ENCODE data around the gene EPB41L2.
"Not testable (repeated sequence)": the region's sequence is repeated elsewhere in the genome, so short reads cannot be mapped to it uniquely, and the experiment has no call there.

EPB41L2 gene

GRCh38 chr6:130969791-130970491, 93.1 kb downstream of the EPB41L2 start:
- DNase-seq = no peak

- no peak for DNase-seq
These were observed 93.9 kb downstream of the EPB41L2 start for GRCh38 chr6:130969166-130969565.

GRCh38 chr6:130968476-130968875, 94.6 kb downstream of the EPB41L2 start:
- DNase-seq = no peak

- no peak for DNase-seq
These were observed 95.3 kb downstream of the EPB41L2 start for GRCh38 chr6:130967502-130968445.

- DNase-seq = no peak
These were observed 96.6 kb downstream of the EPB41L2 start for GRCh38 chr6:130966344-130966980.

GRCh38 chr6:130965656-130966055, 97.4 kb downstream of the EPB41L2 start:
- no peak for DNase-seq

GRCh38 chr6:130964808-130965604, 98.0 kb downstream of the EPB41L2 start:
- DNase-seq = no peak

GRCh38 chr6:130964289-130964688, 98.8 kb downstream of the EPB41L2 start:
- DNase-seq = no peak

- DNase-seq = no peak
These were observed 100.1 kb downstream of the EPB41L2 start for GRCh38 chr6:130962966-130963365.

- DNase-seq = no peak
These were observed 101.9 kb downstream of the EPB41L2 start for GRCh38 chr6:130961148-130961547.

- no peak for DNase-seq
These were observed 103.1 kb downstream of the EPB41L2 start for GRCh38 chr6:130959951-130960350.

- no peak for DNase-seq
These were observed 104.6 kb downstream of the EPB41L2 start for GRCh38 chr6:130958468-130958867.

- no peak for DNase-seq
These were observed 107.3 kb downstream of the EPB41L2 start for GRCh38 chr6:130955755-130956154.

- no peak for DNase-seq
These were observed 113.5 kb downstream of the EPB41L2 start for GRCh38 chr6:130949553-130949952.

GRCh38 chr6:130947464-130947863, 115.6 kb downstream of the EPB41L2 start:
- no peak for DNase-seq

- DNase-seq = no peak
These were observed 117.0 kb downstream of the EPB41L2 start for GRCh38 chr6:130946076-130946475.

GRCh38 chr6:130945401-130945919, 117.6 kb downstream of the EPB41L2 start:
- DNase-seq = no peak

GRCh38 chr6:130944486-130944885, 118.6 kb downstream of the EPB41L2 start:
- no peak for DNase-seq

GRCh38 chr6:130943738-130944137, 119.3 kb downstream of the EPB41L2 start:
- DNase-seq = no peak

GRCh38 chr6:130942752-130943151, 120.3 kb downstream of the EPB41L2 start:
- not testable (repeated sequence) for DNase-seq

GRCh38 chr6:130937942-130938604, 125.0 kb downstream of the EPB41L2 start:
- no peak for DNase-seq

GRCh38 chr6:130936933-130937332, 126.1 kb downstream of the EPB41L2 start:
- DNase-seq = no peak

Measured in DMS79 (cell line).